Liver (tissue), 9 donors: ENCODE results near the gene PSEN2. TPM values are rescaled to one million over a fixed set of nuclear protein-coding genes. Genes with fewer than 3 reads are reported as not detected.
A peak's percentile ranks its signal among the peaks of the same experiment; 100 is the strongest.

ENCODE experiments used
- DNase-seq: peaks from one replicate; pipeline ENCODE4 v3.0.0-alpha.2; 2017; ENCODE audit warnings: low spot score
- H3K27ac ChIP-seq, 2 donors: one replicate each; pipeline ENCODE4 v1.7.0; 2013; ENCODE audit warnings: inconsistent platforms in 2 of 2, low read length in 2 of 2, control low read depth in 1 of 2, low read depth in 1 of 2, mild to moderate bottlenecking in 1 of 2
- H3K27me3 ChIP-seq, 4 donors: one replicate each; pipeline versions ENCODE4 v1.6.1 to v1.7.0; 2013; ENCODE audit warnings: low read length in 3 of 4, inconsistent platforms in 1 of 4, mild to moderate bottlenecking in 1 of 4, moderate library complexity in 1 of 4; ENCODE audit not compliant: control insufficient read depth in 4 of 4, insufficient read depth in 4 of 4
- H3K36me3 ChIP-seq, 4 donors: one replicate each; pipeline versions ENCODE4 v1.6.1 to v1.7.0; 2013; ENCODE audit warnings: low read length in 3 of 4, mild to moderate bottlenecking in 3 of 4, low read depth in 1 of 4, moderate library complexity in 1 of 4; ENCODE audit not compliant: control insufficient read depth in 4 of 4, insufficient read depth in 3 of 4
- H3K4me1 ChIP-seq, 4 donors: one replicate each; pipeline versions ENCODE4 v1.6.1 to v1.7.0; 2013; ENCODE audit warnings: low read length in 3 of 4, mild to moderate bottlenecking in 3 of 4, moderate library complexity in 1 of 4; ENCODE audit not compliant: control insufficient read depth in 4 of 4, insufficient read depth in 4 of 4
- H3K4me3 ChIP-seq, 3 donors: one replicate each; pipeline versions ENCODE4 v1.6.1 to v1.7.0; 2013; ENCODE audit warnings: low read length in 3 of 3, control low read depth in 1 of 3, low read depth in 1 of 3, mild to moderate bottlenecking in 1 of 3
- H3K9ac ChIP-seq, 2 donors: one replicate each; pipeline ENCODE4 v1.7.0; 2013; ENCODE audit warnings: low read length in 2 of 2, mild to moderate bottlenecking in 2 of 2, moderate library complexity in 2 of 2, control low read depth in 1 of 2, low read depth in 1 of 2
- H3K9me3 ChIP-seq, 4 donors: one replicate each; pipeline versions ENCODE4 v1.6.1 to v1.7.0; 2013; ENCODE audit warnings: low read length in 3 of 4; ENCODE audit not compliant: control insufficient read depth in 4 of 4
- ATF3 ChIP-seq: IDR thresholded peaks from 2 replicates; pipeline ENCODE4 v1.6.1; 2016; ENCODE audit warnings: antibody characterized with exemption
- CTCF ChIP-seq: fragments of 150-350 bp; IDR thresholded peaks from 2 replicates; pipeline ENCODE4 v1.5.1; 2017; ENCODE audit warnings: improper control_type of control experiment, low read depth, low read length; ENCODE audit not compliant: missing input control
- FOXA1 ChIP-seq: IDR thresholded peaks from 2 replicates; pipeline ENCODE4 v1.6.1; 2016; ENCODE audit warnings: antibody characterized with exemption
- FOXA2 ChIP-seq: IDR thresholded peaks from 2 replicates; pipeline ENCODE4 v1.6.1; 2016; ENCODE audit warnings: antibody characterized with exemption
- HNF4A ChIP-seq, 2 donors: conservative IDR thresholded peaks; 2 replicates each; pipeline ENCODE4 v1.6.1; 2016; ENCODE audit warnings: antibody characterized with exemption in 2 of 2, mild to moderate bottlenecking in 2 of 2
- JUND ChIP-seq, 2 donors: IDR thresholded peaks; 2 replicates each; pipeline ENCODE4 v1.6.1; 2016; ENCODE audit warnings: antibody characterized with exemption in 2 of 2
- MAX ChIP-seq: IDR thresholded peaks from 2 replicates; pipeline ENCODE4 v1.6.1; 2016; ENCODE audit warnings: antibody characterized with exemption
- NR2F2 ChIP-seq: IDR thresholded peaks from 2 replicates; pipeline ENCODE4 v1.6.1; 2016; ENCODE audit warnings: antibody characterized with exemption
- RAD21 ChIP-seq, 2 donors: IDR thresholded peaks; 2 replicates each; pipeline ENCODE4 v1.6.1; 2016; ENCODE audit warnings: antibody characterized with exemption in 2 of 2, mild to moderate bottlenecking in 2 of 2
- REST ChIP-seq: IDR thresholded peaks from 2 replicates; pipeline ENCODE4 v1.6.1; 2016; ENCODE audit warnings: antibody characterized with exemption, mild to moderate bottlenecking
- RXRA ChIP-seq, 2 donors: IDR thresholded peaks; 2 replicates each; pipeline ENCODE4 v1.6.1; 2017 to 2018; ENCODE audit warnings: antibody characterized with exemption in 2 of 2, mild to moderate bottlenecking in 1 of 2
- TAF1 ChIP-seq: conservative IDR thresholded peaks from 2 replicates; pipeline ENCODE4 v1.6.1; 2016; ENCODE audit warnings: antibody characterized with exemption, mild to moderate bottlenecking
- YY1 ChIP-seq: IDR thresholded peaks from 2 replicates; pipeline ENCODE4 v1.6.1; 2016; ENCODE audit warnings: antibody characterized with exemption, mild to moderate bottlenecking
- ZBTB33 ChIP-seq: IDR thresholded peaks from 2 replicates; pipeline ENCODE4 v1.6.1; 2016; ENCODE audit warnings: antibody characterized with exemption
- WGBS: extraction: QIAGEN DNeasy Blood & Tissue Kit; methylation state at CpG from one replicate; pipeline ENCODE4 v1.1.7; 2013; 5-methylcytosine and 5-hydroxymethylcytosine counted together
- polyA plus RNA-seq, 2 donors: library from polyadenylated mRNA; stranded (reverse) in 1 of 2; unstranded in 1 of 2; fragments of 200-250 nt in 1 of 2; fragments of >200 nt in 1 of 2; fragmentation: Nextera tagmentation in 1 of 2; extraction: Ambion mirVana in 1 of 2; gene quantifications; one replicate each; pipeline versions ENCODE4 v1.2.1 to v1.2.3, GENCODE V29; 2013 to 2015
- total RNA-seq, 2 donors: library from RNA; depleted of rRNA; stranded (reverse); fragments of >200 nt; gene quantifications; one replicate each; pipeline ENCODE4 v1.2.3, GENCODE V29; 2014
- donor health status: healthy.
- donor health status: healthy.
- donor health status: healthy.
- donor health status: healthy.
- donor health status: healthy.

PSEN2 gene
- total and polyA plus RNA-seq, 4 donors = 6.9 to 19.0 (median 10.8) TPM

GRCh38 chr1:226943927-226944326 is 73.5 kb downstream of the PSEN2 start:
- Histone ChIP-seq H3K4me1 (peaks cover 35 to 76% (median 54%) of the 10 kb centered on the region in 4 donors), H3K27ac (peak overlapping the region; percentile 91 to 97)

GRCh38 chr1:226945106-226945857 is 74.9 kb downstream of the PSEN2 start:
- H3K9ac ChIP-seq = peak overlapping the region; percentile 49 to 50
- peaks cover 0 to 4% (median 0%) of the 10 kb centered on the region in 4 donors for H3K36me3 ChIP-seq
- H3K4me3 ChIP-seq = peak overlapping the region in 1 of 3 donors; percentile 23
- no peak for DNase-seq
- 25% methylated on average over 19 of the region's 19 CpGs for WGBS
- H3K27me3 ChIP-seq = no peaks in the 10 kb centered on the region
- H3K4me1 ChIP-seq = peaks cover 35 to 72% (median 52%) of the 10 kb centered on the region in 4 donors
- peak overlapping the region; percentile 91 to 97 for H3K27ac ChIP-seq
- H3K9me3 ChIP-seq = no peaks in the 10 kb centered on the region
- peak; percentile 34 to 54 for TF ChIP-seq RAD21 (IDR thresholded peaks at IDR 0.05)
- peak; percentile 99 for TF ChIP-seq MAX
- TF ChIP-seq CTCF = no peak
- TF ChIP-seq YY1 = peak; percentile 73
- no peak for TF ChIP-seq TAF1
- peak; percentile 91 for TF ChIP-seq ZBTB33
- peak; percentile 51 for TF ChIP-seq ATF3

More at GRCh38 chr1:226943927-226944326, 73.5 kb downstream of the PSEN2 start:
- Histone ChIP-seq H3K4me3 (no peak overlapping the region), H3K9me3 (no peaks in the 10 kb centered on the region), H3K27me3 (no peaks in the 10 kb centered on the region), H3K9ac (no peak overlapping the region), H3K36me3 (no peaks in the 10 kb centered on the region)
- TF ChIP-seq FOXA1 (no peak), RAD21 (IDR thresholded peaks at IDR 0.05) (no peak), ZBTB33 (no peak), YY1 (no peak), TAF1 (no peak), RXRA (IDR thresholded peaks at IDR 0.05) (no peak), JUND (IDR thresholded peaks at IDR 0.05) (no peak), HNF4A (conservative IDR thresholded peaks at IDR 0.05) (no peak), MAX (no peak), REST (no peak), NR2F2 (no peak), FOXA2 (no peak)
- WGBS = 86% methylated on average over 2 of the region's 2 CpGs
- DNase-seq = no peak
